IMR-90 (cell line): ENCODE results near the gene AJAP1. TPM values are rescaled to one million over a fixed set of nuclear protein-coding genes. Genes with fewer than 3 reads are reported as not detected.

Experiments used
- ATAC-seq: fragments of 200-7000 bp; cut with Tn5 transposase; 2 replicates; pipeline ENCODE4 v1.9.1; 2020; ENCODE audit warnings: low read depth, mild to moderate bottlenecking, moderate library complexity
- BruUV-seq: library from RNA; stranded (reverse); fragments of 400-500 nt; replicated peaks from 2 replicates; lab custom pipeline; 2021; lab: Mats Ljungman, UMichigan
- CTCF ChIA-PET: fragments of 300-600 bp; formaldehyde crosslinking; extraction: SDS; loops from one replicate; lab custom pipeline; 2021; ENCODE audit warnings: antibody characterized with exemption; lab: Yijun Ruan, JAX
- POLR2A ChIA-PET: fragments of 300-600 bp; sonication (Branson Sonifier 250); formaldehyde crosslinking; loops from one replicate; lab custom pipeline; 2022; ENCODE audit warnings: antibody characterized with exemption; ENCODE audit not compliant: unreplicated experiment; lab: Charles Lee
- DNase-seq: peaks from one replicate; pipeline ENCODE4 v3.0.0; 2013
- H2AFZ ChIP-seq: replicated peaks from 2 replicates; pipeline ENCODE3; 2013; ENCODE audit warnings: low read length, mild to moderate bottlenecking; ENCODE audit not compliant: poor library complexity
- H2AK5ac ChIP-seq: 2 replicates; pipeline ENCODE4 v1.6.1; 2013; ENCODE audit warnings: low read depth, low read length, inconsistent platforms
- H2AK9ac ChIP-seq: replicated peaks from 2 replicates; pipeline ENCODE3; 2013; ENCODE audit warnings: mild to moderate bottlenecking, low read depth, low read length, moderate library complexity; ENCODE audit not compliant: poor library complexity
- H2BK120ac ChIP-seq: 2 replicates; pipeline ENCODE4 v1.6.1; 2013; ENCODE audit warnings: low read depth, low read length, inconsistent platforms
- H2BK15ac ChIP-seq: 3 replicates; pipeline ENCODE4 v1.6.1; 2013; ENCODE audit warnings: low read depth, low read length, inconsistent platforms
- H2BK20ac ChIP-seq: 2 replicates; pipeline ENCODE4 v1.6.1; 2013; ENCODE audit warnings: low read depth, mild to moderate bottlenecking, inconsistent platforms, low read length, moderate library complexity
- H2BK5ac ChIP-seq: 2 replicates; pipeline ENCODE4 v1.6.1; 2013; ENCODE audit warnings: mild to moderate bottlenecking, low read depth, low read length, inconsistent platforms; ENCODE audit not compliant: poor library complexity, severe bottlenecking
- H3K14ac ChIP-seq: replicated peaks from 2 replicates; pipeline ENCODE4 v1.6.1; 2013; ENCODE audit warnings: low read depth, low read length, inconsistent platforms
- H3K18ac ChIP-seq: 2 replicates; pipeline ENCODE4 v1.6.1; 2013; ENCODE audit warnings: low read depth, low read length, control low read depth
- H3K23ac ChIP-seq: 2 replicates; pipeline ENCODE4 v1.6.1; 2013; ENCODE audit warnings: low read depth, low read length, inconsistent platforms
- H3K27ac ChIP-seq: 2 replicates; pipeline ENCODE4 v1.5.1; 2013; ENCODE audit warnings: mild to moderate bottlenecking, control low read depth, low read length; ENCODE audit not compliant: insufficient read depth
- H3K27me3 ChIP-seq: 2 replicates; pipeline ENCODE4 v1.6.1; 2013; ENCODE audit warnings: low read length; ENCODE audit not compliant: control insufficient read depth, insufficient read depth
- H3K36me3 ChIP-seq: 2 replicates; pipeline ENCODE4 v1.6.1; 2013; ENCODE audit warnings: low read length, mixed read lengths; ENCODE audit not compliant: control insufficient read depth, insufficient read depth
- H3K4ac ChIP-seq: 2 replicates; pipeline ENCODE4 v1.6.1; 2013; ENCODE audit warnings: low read depth, low read length, inconsistent platforms
- H3K4me1 ChIP-seq: 2 replicates; pipeline ENCODE4 v1.6.1; 2013; ENCODE audit warnings: low read length, mixed read lengths; ENCODE audit not compliant: control insufficient read depth, insufficient read depth
- H3K4me2 ChIP-seq: 2 replicates; pipeline ENCODE4 v1.6.1; 2013; ENCODE audit warnings: low read depth, mild to moderate bottlenecking, control low read depth, low read length, moderate library complexity
- H3K4me3 ChIP-seq: 2 replicates; pipeline ENCODE4 v1.5.1; 2013; ENCODE audit warnings: low read depth, mild to moderate bottlenecking, control low read depth, low read length, moderate library complexity; ENCODE audit not compliant: insufficient read depth
- H3K56ac ChIP-seq: 2 replicates; pipeline ENCODE4 v1.6.1; 2013; ENCODE audit warnings: low read length, inconsistent platforms; ENCODE audit not compliant: insufficient read depth; ENCODE audit errors: extremely low read depth
- H3K79me1 ChIP-seq, 2 experiments: 2 replicates each; pipeline ENCODE4 v1.6.1; 2013; ENCODE audit warnings: low read length in 2 of 2, inconsistent platforms in 1 of 2, low read depth in 1 of 2
- H3K9ac ChIP-seq: 2 replicates; pipeline ENCODE4 v1.6.1; 2013; ENCODE audit warnings: low read depth, low read length, control low read depth
- H3K9me1 ChIP-seq: 2 replicates; pipeline ENCODE4 v1.6.1; 2013; ENCODE audit warnings: low read length, inconsistent platforms; ENCODE audit not compliant: insufficient read depth
- H3K9me3 ChIP-seq: 2 replicates; pipeline ENCODE4 v1.6.1; 2013; ENCODE audit warnings: low read length; ENCODE audit not compliant: control insufficient read depth, insufficient read depth
- H4K20me1 ChIP-seq: 2 replicates; pipeline ENCODE4 v1.6.1; 2013; ENCODE audit warnings: low read length, inconsistent platforms; ENCODE audit not compliant: insufficient read depth
- H4K5ac ChIP-seq: 2 replicates; pipeline ENCODE4 v1.6.1; 2013; ENCODE audit warnings: mild to moderate bottlenecking, low read depth, low read length, control low read depth
- H4K8ac ChIP-seq, 2 experiments: 2 replicates each; pipeline ENCODE4 v1.6.1; 2013; ENCODE audit warnings: low read depth in 2 of 2, low read length in 2 of 2, control low read depth in 1 of 2, inconsistent platforms in 1 of 2
- H4K91ac ChIP-seq: 2 replicates; pipeline ENCODE4 v1.6.1; 2013; ENCODE audit warnings: low read depth, low read length, inconsistent platforms; ENCODE audit not compliant: insufficient read depth
- BHLHE40 ChIP-seq: fragments of 150-350 bp; IDR thresholded peaks from 2 replicates; pipeline ENCODE4 v1.6.1; 2016; ENCODE audit warnings: mild to moderate bottlenecking, low read depth, low read length
- CEBPB ChIP-seq: IDR thresholded peaks from 2 replicates; pipeline ENCODE4 v1.6.1; 2012; ENCODE audit warnings: low read depth, low read length, improper control_type of control experiment
- CHD1 ChIP-seq: IDR thresholded peaks from 2 replicates; pipeline ENCODE4 v1.6.1; 2012; ENCODE audit warnings: low read depth, low read length, improper control_type of control experiment
- CTCF ChIP-seq: conservative IDR thresholded peaks from 2 replicates; pipeline ENCODE4 v1.5.1; 2012; ENCODE audit warnings: mild to moderate bottlenecking, low read depth, low read length, improper control_type of control experiment
- ELK1 ChIP-seq: fragments of 150-350 bp; IDR thresholded peaks from 2 replicates; pipeline ENCODE4 v1.6.1; 2016; ENCODE audit warnings: low read depth, mild to moderate bottlenecking, low read length, moderate library complexity, borderline replicate concordance
- FOS ChIP-seq: fragments of 150-350 bp; IDR thresholded peaks from 2 replicates; pipeline ENCODE4 v1.6.1; 2016; ENCODE audit warnings: low read depth, low read length
- MAFK ChIP-seq: IDR thresholded peaks from 2 replicates; pipeline ENCODE4 v1.6.1; 2012; ENCODE audit warnings: low read depth, low read length, improper control_type of control experiment
- MXI1 ChIP-seq: IDR thresholded peaks from 2 replicates; pipeline ENCODE4 v1.6.1; 2012; ENCODE audit warnings: low read depth, mild to moderate bottlenecking, low read length, moderate library complexity, borderline replicate concordance
- NFE2L2 ChIP-seq: fragments of 150-350 bp; IDR thresholded peaks from 2 replicates; pipeline ENCODE4 v1.6.1; 2016; ENCODE audit warnings: low read depth, mild to moderate bottlenecking, low read length
- POLR2A ChIP-seq: IDR thresholded peaks from 2 replicates; pipeline ENCODE4 v1.6.1; 2012; ENCODE audit warnings: mild to moderate bottlenecking, low read depth, low read length
- RAD21 ChIP-seq: IDR thresholded peaks from 2 replicates; pipeline ENCODE4 v1.6.1; 2012; ENCODE audit warnings: low read length, improper control_type of control experiment
- RCOR1 ChIP-seq: IDR thresholded peaks from 2 replicates; pipeline ENCODE4 v1.6.1; 2012; ENCODE audit warnings: mild to moderate bottlenecking, low read length, improper control_type of control experiment; ENCODE audit not compliant: insufficient replicate concordance
- USF2 ChIP-seq: fragments of 150-350 bp; IDR thresholded peaks from 2 replicates; pipeline ENCODE4 v1.6.1; 2017; ENCODE audit warnings: mild to moderate bottlenecking, antibody characterized with exemption, low read length, low read depth
- WGBS, 2 experiments: methylation state at CpG; one replicate each; pipeline versions ENCODE4 v1.1.5 to v1.1.7; 2013; ENCODE audit warnings: missing lambda C conversion rate in 2 of 2; ENCODE audit not compliant: insufficient read length in 1 of 2; ENCODE audit errors: extremely low coverage in 2 of 2; 5-methylcytosine and 5-hydroxymethylcytosine counted together
- dilution Hi-C: fragments of 300-500 bp; cut with HindIII; formaldehyde crosslinking; loops from one replicate; pipeline ENCODE4 v1.14.3; 2018; ENCODE audit warnings: low sequenced_read_pairs; ENCODE audit not compliant: unreplicated experiment
- in situ Hi-C: fragments of 300-500 bp; cut with MboI; formaldehyde crosslinking; loops from 3 replicates; pipeline ENCODE4 v1.14.3; 2019; ENCODE audit warnings: low sequenced_read_pairs, inconsistent platforms, mixed read lengths
- intact Hi-C: fragments of 100-400 bp; cut with micrococcal nuclease; formaldehyde crosslinking; loops from 2 replicates; pipeline ENCODE4 v1.10.0; 2022
- polyA plus RNA-seq, 3 experiments: library from polyadenylated mRNA; depleted of rRNA; stranded (reverse); fragments of >200 nt; gene quantifications; 2 replicates each; pipeline ENCODE4 v1.2.3, GENCODE V29; 2012; ENCODE audit warnings: low replicate concordance in 1 of 3
- total RNA-seq: library from RNA; depleted of rRNA; stranded (reverse); fragments of >200 nt; gene quantifications from 2 replicates; pipeline ENCODE4 v1.2.3, GENCODE V29; 2012

AJAP1 gene
- total and polyA plus RNA-seq, 2 of the 4 experiments (the other 2 are of a cell fraction): under 0.01 to 0.02 TPM

GRCh38 chr1:4728319-4729089 is 74.1 kb downstream of the AJAP1 start:
- no peak overlapping the region for H4K91ac ChIP-seq
- no peak overlapping the region for H2BK120ac ChIP-seq
- no peaks in the 10 kb centered on the region for H3K9me1 ChIP-seq
- H3K23ac ChIP-seq: no peak overlapping the region
- dilution Hi-C loops: no loop called here
- H2BK15ac ChIP-seq: no peak overlapping the region
- H3K4me1 ChIP-seq: no peaks in the 10 kb centered on the region
- no peaks in the 10 kb centered on the region for H3K36me3 ChIP-seq
- H3K14ac ChIP-seq: no peak overlapping the region
- no peak overlapping the region for H4K5ac ChIP-seq
- in situ Hi-C loops: no loop called here
- no peak overlapping the region for H2AK5ac ChIP-seq
- H2BK20ac ChIP-seq: no peak overlapping the region
- H2AK9ac ChIP-seq: no peak overlapping the region
- H3K56ac ChIP-seq: no peak overlapping the region
- no peak overlapping the region for H2AFZ ChIP-seq
- H3K4me3 ChIP-seq: no peak overlapping the region
- peaks cover 65% of the 10 kb centered on the region for H3K9me3 ChIP-seq
- H3K9ac ChIP-seq: no peak overlapping the region
- H3K27me3 ChIP-seq: no peaks in the 10 kb centered on the region
- no peak overlapping the region for H3K27ac ChIP-seq
- H3K18ac ChIP-seq: no peak overlapping the region
- POLR2A ChIA-PET: no interaction called here
- no peak overlapping the region for H3K4me2 ChIP-seq
- no TSS peak for BruUV-seq
- no peaks in the 10 kb centered on the region for H4K20me1 ChIP-seq
- 53% methylated on average over 7 of the region's 19 CpGs; no CpG with 5 or more reads in 1 of the 2 experiments for WGBS, 2 experiments
- TF ChIP-seq RCOR1 (no peak), NFE2L2 (no peak), CEBPB (no peak), FOS (no peak), USF2 (no peak), CHD1 (no peak), CTCF (no peak), BHLHE40 (no peak), RAD21 (no peak), MAFK (no peak), ELK1 (no peak), POLR2A (no peak), MXI1 (no peak)
- H2BK5ac ChIP-seq: no peak overlapping the region
- CTCF ChIA-PET: no interaction called here
- DNase-seq (no peak), ATAC-seq (no peak)
- no peaks in the 10 kb centered on the region for H3K79me1 ChIP-seq
- H3K4ac ChIP-seq: no peak overlapping the region
- H4K8ac ChIP-seq: no peak overlapping the region
- intact Hi-C loops: no loop called here
